NOMO-1 treated with DMSO at 0.1 percent for 48 hours (cell line): ENCODE data around the gene MTAP.

Experiments
- DNase-seq: peaks from one replicate; lab custom pipeline; 2025; ENCODE audit not compliant: unreplicated experiment; lab: John Stamatoyannopoulos, UW

Gene MTAP

DNA sequence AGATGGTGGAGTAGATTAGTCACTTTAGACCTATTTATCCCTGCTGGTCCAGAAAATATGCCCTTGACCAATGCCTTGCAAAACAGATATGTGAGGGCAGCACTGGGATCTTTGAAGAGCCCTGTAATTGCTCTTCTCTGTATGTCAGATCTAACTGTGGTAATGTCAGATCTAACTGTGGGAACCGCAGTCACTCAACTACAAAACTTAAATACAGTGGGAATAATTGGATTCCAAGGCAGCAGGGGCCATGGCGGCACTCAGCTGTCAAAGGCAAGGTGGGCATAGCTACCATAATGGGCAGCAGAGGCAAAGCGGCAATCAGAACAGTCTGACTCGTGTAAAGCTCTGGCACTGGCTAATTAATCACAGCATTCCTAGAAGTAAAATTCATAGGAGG is 46.2 kb downstream of the MTAP start:
- no peak for DNase-seq

DNA sequence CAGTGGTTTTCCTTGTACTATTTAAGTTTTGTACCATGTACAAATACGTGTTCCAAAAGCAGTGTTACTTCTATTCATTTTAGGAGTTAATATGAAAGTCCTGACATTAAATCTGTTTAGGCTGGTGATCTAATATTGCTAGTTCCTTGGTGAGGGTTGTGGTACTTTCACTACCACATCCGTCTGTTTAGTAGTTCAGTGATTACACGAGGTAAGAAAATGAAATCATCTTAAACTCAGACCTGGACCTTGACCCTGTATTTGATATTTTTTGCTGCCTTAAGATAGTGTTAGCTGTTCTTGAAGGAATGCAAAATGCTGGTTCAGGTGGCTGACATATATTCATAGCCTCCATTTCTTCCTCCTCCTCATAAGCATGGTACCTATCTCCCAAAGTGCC is 50.3 kb downstream of the MTAP start:
- DNase-seq, result no peak

DNA sequence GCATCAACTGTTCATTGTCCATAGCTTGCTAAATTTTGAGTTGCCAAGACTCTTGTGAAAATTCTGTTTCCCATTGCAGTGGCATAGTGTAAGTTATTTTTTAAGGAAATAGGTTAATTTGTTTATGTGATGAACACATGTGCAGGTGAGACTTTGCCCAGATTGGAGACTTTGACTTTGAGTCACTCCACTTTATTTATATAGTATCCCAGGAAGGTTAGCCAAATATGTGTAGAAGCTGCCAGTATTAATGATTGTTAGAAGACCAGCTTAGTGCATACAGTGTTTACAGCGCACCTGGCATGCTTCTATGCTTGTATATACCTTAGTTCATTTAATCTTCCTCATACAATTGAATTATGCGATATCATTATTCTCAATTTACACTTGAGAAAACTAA is 51.0 kb downstream of the MTAP start:
- DNase-seq, result no peak

DNA sequence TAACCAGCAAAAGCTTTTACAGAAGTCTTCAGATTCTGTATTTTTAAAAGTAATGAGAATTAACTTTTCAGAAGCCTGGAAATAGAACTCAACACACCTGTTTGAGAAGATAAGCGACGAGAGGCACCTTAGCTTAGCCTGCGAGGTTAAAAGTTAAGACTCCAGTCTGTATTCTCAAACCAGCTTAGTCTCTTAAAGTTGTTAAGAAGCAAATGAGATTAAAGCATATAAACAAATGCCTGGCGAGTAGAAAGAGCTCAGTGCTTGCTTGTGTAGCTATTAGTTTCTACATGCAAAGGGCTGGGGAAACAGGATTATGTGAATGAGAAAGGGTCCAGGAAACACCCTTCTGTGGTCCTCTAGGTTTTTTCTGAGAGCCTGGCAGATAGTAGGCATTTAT is 51.7 kb downstream of the MTAP start:
- no peak for DNase-seq

DNA sequence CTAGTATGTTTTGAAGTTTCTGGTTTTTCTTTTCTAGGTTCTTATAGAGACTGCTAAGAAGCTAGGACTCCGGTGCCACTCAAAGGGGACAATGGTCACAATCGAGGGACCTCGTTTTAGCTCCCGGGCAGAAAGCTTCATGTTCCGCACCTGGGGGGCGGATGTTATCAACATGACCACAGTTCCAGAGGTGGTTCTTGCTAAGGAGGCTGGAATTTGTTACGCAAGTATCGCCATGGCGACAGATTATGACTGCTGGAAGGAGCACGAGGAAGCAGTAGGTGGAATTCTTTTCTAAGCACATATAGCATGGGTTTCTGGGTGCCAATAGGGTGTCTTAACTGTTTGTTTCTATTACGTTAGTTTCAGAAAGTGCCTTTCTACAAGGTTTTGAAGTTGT is 52.2 kb downstream of the MTAP start:
- DNase-seq, result no peak

DNA sequence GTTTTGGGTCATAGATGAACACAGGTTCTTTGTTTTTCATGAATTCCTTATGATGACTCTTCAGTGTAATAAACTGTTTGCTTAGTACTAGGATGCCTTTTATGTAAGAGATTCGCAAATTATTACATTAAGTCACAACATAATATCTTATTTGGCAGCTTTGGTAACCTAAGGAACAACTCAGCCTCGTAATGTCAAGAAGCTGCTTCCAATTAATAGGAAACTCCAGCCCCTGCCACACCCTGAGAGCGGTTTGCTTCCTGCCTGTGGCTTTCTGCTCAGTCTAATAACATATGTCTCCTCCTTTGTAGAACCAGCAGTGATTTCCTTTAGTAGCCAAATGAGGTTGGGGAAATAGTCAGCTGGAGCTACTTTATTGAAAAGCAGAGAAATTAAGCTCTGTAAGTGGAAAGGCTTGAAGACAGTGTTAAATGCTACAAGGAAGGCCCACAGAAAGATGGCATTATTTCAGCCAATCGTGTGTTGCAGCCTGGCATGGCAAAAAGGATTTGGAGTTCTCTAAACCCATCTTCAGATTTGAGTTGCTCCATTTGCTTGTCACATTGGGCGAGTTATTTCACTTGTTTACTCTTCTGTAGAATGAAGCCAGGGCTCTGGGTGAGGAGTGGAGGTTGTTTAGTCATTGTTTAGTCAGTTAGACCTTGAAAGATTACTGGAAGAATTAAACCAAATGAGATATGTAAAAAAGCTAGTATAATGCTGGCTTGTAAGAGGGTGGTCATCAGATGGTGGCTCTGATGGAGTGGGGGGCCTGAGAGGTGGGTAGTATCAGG is 54.1 kb downstream of the MTAP start:
- no peak for DNase-seq

DNA sequence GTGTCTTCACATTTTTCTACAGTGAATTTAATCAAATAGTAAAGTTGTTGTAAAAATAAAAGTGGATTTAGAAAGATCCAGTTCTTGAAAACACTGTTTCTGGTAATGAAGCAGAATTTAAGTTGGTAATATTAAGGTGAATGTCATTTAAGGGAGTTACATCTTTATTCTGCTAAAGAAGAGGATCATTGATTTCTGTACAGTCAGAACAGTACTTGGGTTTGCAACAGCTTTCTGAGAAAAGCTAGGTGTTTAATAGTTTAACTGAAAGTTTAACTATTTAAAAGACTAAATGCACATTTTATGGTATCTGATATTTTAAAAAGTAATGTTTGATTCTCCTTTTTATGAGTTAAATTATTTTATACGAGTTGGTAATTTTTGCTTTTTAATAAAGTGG is 60.4 kb downstream of the MTAP start:
- no peak for DNase-seq

DNA sequence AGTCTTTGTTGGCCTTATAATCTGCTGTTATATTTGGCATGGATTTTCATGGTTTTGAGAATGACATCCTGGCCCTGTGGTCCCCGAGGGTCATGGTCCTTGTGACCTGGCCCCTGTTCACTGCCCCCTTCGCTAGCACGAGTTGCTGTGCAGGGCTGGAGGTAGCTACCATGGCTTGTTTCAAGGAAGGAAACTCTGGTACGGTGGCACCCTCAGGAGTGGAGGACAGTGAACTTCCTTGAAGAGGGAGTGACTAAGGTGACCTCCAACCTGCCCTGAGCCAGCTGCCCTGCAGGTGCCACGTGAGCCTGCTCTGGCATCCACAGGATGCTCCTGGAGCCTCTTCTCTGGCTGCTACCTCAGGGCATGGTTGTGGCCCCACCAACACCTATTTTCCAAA is 62.1 kb downstream of the MTAP start:
- DNase-seq, result no peak

DNA sequence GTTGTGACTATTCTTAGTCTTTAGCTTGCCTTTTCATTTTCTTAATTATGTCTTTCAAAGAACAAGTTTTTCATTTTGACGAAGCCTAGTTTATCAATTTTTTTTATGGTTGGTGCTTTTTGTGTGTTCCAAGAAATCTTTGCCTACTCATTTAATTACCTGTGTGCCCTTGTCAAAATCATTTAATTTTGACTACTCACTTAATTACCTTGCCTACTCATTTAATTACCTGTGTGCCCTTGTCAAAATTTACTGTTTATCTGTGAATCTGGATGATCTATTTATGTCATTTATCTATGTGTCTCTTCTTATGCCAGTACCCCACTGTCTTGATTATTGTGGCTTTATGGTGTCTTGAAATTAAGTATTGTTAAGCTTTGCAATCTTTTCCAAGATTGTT is 63.9 kb downstream of the MTAP start:
- no peak for DNase-seq

DNA sequence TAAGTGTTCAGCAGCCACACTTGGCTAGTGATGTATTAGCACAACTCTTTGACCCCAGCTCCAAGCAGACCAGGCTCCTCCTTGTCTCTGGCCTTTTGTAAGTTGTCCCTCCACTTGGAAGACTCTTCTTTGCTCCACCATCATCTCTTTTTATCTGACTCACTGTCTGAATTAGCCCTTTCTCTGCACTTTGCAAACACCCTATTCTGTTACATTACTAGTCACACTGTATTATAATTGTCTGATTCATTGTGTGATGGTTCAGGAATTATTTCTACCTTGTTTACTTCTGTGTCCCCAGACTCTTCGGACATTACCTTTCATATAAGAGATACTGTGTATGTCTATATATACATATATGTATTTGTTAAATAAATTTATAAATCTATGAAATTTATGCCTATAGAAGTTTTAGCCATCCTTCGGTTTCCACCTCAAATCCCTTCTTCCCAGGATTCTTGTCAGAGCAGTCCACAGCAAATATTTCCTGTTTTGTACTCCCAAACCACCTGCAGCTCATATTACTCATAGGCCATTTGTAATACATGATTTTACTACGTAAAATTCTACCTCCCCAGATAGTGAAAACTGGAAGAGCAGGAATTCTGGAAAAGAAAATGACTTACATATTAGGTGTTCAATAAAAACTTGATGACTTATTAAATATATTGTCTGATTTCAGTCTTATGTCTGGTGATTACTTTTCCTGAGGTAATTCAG is 69.0 kb downstream of the MTAP start:
- no peak for DNase-seq

DNA sequence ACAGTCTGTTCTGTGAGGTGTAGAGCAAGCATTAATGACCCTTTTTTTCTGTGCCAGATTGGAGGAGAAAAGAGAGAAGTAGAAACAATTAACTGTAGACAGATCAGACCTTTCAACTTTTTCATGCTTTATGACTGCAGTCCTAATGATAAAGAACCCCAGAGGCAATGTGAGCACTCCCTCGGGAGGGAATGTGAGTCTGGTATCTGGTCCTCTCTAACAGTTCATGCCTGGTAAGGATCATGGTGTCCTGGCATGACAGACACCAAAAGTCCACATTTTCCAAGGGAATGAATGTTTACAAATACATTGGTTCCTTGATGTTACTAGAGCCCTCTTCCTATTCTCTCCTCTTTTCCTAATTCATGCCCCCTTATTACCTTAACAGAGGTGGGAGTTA is 70.3 kb downstream of the MTAP start:
- DNase-seq, result no peak

DNA sequence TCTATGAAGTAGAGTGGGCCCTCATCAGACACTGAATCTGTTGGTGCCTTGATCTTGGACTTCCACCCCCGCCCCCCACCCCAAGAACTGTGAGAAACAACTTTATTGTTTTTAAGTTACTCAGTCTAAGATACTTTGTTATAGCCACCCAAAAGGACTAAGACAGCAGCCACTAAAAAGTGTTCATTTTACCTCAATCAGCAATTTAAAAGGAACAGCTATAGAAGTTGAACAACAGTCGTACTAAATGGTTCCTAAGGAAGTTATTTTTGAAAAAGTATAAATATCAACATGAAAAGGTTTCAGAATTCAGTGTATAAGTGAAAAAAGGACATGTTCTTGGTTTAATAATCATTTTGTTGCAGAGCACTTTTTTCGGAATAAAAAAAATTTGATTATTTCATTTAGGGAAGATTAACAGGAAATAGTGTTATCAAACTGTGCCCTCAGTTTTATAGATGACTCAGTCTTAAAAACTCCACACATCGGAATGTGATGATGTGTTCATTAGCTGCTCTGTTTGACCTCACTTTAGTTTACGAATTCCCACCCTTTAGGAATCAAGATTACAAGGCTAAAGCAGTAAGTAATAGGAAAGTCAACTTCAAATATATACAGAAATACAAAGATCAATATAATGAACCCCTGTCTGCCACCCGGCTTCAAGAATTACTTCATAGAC is 71.2 kb downstream of the MTAP start:
- DNase-seq, result no peak

DNA sequence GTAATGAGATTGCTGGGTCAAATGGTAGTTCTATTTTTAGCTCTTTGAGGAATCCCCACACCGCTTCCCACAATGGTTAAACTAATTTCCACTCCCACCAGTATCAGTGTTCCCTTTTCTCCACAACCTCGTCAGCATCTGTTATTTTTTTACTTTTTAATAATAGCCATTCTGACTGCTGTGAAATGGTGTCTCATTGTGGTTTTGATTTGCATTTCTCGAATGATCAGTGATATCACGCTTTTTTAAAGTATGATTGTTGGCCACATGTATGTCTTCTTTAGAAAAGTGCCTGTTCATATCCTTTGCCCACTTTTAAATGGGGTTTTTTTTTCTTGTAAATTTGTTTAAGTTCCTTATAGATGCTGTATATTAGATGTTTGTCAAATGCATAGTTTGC is 73.5 kb downstream of the MTAP start:
- no peak for DNase-seq

DNA sequence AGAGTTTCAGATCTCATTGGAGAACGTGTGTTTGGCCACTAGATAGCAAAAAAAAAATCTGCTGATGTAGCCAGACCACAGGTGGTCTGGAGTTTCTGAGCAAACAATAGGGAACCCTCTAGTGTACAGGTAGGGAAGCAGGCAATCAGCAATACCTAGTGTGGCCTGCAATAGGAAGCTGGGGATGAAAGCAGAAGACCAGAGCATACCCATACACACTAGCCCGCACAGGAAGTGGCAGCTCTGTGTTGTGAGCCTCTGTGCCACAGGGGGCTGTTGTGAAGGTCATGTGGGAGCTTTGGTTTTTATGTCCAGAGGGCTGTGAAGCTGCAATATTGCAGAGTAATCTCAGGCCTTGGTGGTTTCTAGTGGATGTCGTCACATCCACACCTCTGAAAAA is 81.2 kb downstream of the MTAP start:
- DNase-seq, result no peak

DNA sequence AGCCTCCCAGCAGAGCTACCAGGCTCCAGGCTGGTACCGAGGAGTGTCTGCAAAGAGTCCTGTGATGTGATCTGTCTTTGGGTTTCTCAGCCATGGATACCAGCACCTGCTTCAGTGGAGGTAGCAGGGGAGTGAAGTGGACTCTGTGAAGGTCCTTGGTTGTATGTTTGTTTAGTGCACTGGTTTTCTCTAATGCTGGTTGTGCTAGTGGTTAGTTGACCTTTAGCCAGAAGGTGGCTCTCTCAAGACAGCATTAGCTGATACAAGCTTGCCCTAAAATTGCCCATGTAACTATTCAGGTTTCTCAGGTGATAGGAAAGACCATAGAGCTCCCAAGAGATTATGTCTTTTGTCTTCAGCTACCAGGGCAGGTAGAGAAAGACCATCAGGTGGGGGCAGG is 87.2 kb downstream of the MTAP start:
- no peak for DNase-seq

DNA sequence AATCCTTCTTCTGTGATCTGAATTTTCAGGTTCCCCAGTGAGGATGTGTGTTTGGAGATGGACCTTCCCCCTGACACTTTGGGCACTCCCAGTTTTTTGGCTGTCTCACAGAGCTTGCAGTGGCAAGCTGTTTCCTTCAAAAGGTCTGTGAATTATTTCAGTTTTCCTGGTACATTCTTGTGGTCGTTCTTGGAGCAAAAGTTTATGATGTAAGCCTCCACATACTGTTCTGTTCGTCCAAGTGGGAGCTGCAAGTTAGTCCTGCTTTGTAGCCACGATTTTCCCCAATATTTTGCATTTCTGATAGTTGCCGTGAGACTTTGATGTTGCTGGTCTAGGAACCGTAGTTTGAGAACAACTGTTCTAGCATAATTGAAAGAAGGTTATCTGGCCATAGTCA is 88.3 kb downstream of the MTAP start:
- no peak for DNase-seq

DNA sequence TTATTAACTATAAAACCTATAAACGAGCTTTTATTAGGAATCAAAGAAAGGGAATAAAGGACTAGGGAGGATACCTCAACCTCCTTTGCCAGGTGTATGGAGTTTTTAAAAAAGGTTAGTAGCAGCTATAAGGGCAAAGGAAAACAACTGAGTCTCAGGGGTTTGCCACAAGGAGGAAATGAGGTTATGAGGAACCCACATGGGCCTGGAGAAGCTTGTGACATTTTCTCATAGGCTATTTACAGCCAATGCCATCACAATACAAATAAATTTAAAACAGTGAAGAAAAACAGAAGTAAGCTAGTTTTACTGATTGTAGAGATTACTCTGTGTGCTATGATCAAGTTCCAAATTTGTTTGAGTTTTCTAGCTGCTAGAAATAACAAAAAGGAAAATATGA is 99.1 kb downstream of the MTAP start:
- DNase-seq, result no peak

DNA sequence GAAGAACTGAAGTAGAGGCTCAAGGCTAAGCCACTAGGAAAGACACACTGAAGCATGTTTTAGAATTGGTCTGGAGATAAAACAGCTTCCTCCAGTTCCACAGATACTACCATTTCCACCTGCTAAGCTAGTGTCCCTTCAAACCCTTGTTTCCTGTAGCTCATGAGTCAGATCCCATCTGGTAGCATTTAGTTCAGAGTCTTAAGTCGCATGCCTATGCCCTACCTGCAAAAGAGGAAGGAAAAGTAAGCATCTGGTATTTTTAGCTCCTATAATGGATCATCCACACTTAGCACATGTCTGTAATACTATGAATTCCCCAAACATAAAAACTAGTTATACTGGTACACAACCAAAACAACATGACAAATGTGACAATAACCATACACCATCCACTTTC is 99.7 kb downstream of the MTAP start:
- DNase-seq, result no peak

DNA sequence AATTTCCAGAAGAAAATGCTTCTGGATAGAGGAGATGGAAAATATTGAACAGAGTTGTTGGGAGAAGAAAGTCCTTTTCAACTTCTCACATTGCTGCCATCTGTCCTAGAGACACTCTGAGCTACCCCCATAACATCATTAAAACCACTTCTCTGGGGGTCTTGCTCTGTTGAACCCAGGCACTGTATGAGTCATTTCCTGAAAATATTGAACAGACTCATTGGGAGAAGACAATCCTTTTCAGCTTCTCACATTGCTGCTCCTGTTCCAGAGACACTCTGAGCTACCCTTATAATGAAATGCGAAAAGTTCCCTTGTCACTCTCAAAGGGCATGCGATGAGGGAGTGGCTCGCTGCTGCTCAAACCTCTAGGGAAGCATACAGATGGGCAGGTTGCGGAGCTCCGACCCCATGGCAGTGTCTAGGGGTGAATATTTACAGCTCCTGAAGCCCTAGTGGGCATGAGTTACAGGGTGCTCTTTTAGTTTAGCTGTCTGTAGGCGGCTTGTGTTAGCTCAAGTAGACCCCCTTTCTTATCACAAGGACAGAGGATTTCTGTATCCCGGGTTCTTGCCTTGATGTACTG is 101.0 kb downstream of the MTAP start:
- no peak for DNase-seq

DNA sequence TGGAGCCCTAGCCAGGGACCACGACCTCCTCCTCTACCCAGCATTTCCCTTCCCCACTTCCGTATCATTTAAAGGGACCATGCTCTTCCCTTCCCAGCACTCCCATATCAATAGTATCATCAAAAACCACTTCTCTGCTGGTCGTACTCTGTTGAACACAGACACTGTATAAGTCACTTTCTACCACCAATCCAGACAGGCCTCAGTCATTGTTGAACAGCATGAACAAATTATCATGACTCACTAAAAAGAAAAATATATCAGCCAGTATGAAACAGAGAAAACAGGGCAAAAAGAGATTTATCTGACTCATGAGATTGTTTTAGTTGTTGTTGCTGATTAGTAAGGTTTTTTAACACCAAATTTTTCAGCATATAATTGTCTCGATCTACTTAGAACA is 101.9 kb downstream of the MTAP start:
- DNase-seq, result no peak

DNA sequence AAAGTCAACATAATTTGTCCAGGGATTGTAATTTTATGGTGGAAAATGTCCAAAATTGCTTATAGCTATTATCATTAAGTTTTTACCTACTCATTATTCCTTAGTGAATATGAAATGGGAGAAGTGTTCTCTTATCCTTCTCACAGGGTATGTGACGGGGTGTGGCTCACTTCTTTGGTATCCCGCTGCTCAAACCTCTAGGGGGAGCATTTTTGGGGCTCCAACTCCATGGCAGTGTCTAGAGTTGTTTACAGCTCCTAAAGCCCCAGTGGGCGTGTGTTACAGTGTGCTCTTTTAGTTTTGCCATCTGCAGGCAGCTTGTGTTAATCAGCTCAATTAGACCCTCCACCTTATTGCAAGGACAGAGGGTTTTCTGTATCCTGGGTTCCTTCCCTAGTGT is 102.3 kb downstream of the MTAP start:
- DNase-seq, result no peak

DNA sequence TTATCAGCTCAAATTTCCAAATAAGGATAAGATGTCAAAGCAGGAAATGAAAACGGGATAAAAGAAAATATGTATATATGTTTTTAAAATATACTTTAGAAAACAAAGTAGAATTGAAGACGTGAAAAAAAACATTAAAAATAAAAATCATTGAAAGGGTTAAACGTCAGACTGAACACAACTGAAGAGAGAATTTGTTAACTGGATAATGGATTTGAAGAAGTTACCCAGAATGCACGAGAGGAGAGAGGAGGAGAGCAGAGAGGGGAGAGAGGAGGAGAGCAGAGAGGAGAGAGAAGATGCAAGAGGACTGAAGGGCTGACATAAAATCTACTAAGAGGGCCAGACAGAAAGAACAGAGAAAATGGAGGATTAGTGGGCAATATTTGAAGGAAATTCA is 103.8 kb downstream of the MTAP start:
- DNase-seq, result no peak
